ENCODE data around the gene GSK3B.
"Not testable (repeated sequence)": the region's sequence is repeated elsewhere in the genome, so short reads cannot be mapped to it uniquely, and the experiment has no call there.

Gene GSK3B

GRCh38 chr3:120057029-120057428, 37.2 kb downstream of the GSK3B start:
- DNase-seq (ENCODE audit: low read depth, low spot score), result no peak

GRCh38 chr3:120053647-120054046, 40.6 kb downstream of the GSK3B start:
- DNase-seq (ENCODE audit: low read depth, low spot score), result not testable (repeated sequence)

- no peak for DNase-seq (ENCODE audit: low read depth, low spot score)
These were observed 41.6 kb downstream of the GSK3B start for GRCh38 chr3:120052677-120053076.

GRCh38 chr3:120052225-120052624, 42.0 kb downstream of the GSK3B start:
- no peak for DNase-seq (ENCODE audit: low read depth, low spot score)

- DNase-seq (ENCODE audit: low read depth, low spot score), result not testable (repeated sequence)
These were observed 42.7 kb downstream of the GSK3B start for GRCh38 chr3:120051570-120051969.

- no peak for DNase-seq (ENCODE audit: low read depth, low spot score)
These were observed 44.2 kb downstream of the GSK3B start for GRCh38 chr3:120049881-120050539.

- DNase-seq (ENCODE audit: low read depth, low spot score), result no peak
These were observed 45.2 kb downstream of the GSK3B start for GRCh38 chr3:120049072-120049471.

- DNase-seq (ENCODE audit: low read depth, low spot score), result no peak
These were observed 45.7 kb downstream of the GSK3B start for GRCh38 chr3:120048355-120049041.

- DNase-seq (ENCODE audit: low read depth, low spot score), result no peak
These were observed 46.6 kb downstream of the GSK3B start for GRCh38 chr3:120047686-120048085.

- DNase-seq (ENCODE audit: low read depth, low spot score), result no peak
These were observed 53.4 kb downstream of the GSK3B start for GRCh38 chr3:120040813-120041377.

- no peak for DNase-seq (ENCODE audit: low read depth, low spot score)
These were observed 54.3 kb downstream of the GSK3B start for GRCh38 chr3:120039642-120040610.

GRCh38 chr3:120033596-120033995, 60.7 kb downstream of the GSK3B start:
- DNase-seq (ENCODE audit: low read depth, low spot score), result no peak

GRCh38 chr3:120031561-120031960, 62.7 kb downstream of the GSK3B start:
- DNase-seq (ENCODE audit: low read depth, low spot score), result no peak

GRCh38 chr3:120029749-120030148, 64.5 kb downstream of the GSK3B start:
- no peak for DNase-seq (ENCODE audit: low read depth, low spot score)

- DNase-seq (ENCODE audit: low read depth, low spot score), result no peak
These were observed 65.8 kb downstream of the GSK3B start for GRCh38 chr3:120028271-120029047.

GRCh38 chr3:120027226-120027625, 67.0 kb downstream of the GSK3B start:
- no peak for DNase-seq (ENCODE audit: low read depth, low spot score)

GRCh38 chr3:120025520-120025919, 68.7 kb downstream of the GSK3B start:
- no peak for DNase-seq (ENCODE audit: low read depth, low spot score)

GRCh38 chr3:120024103-120024502, 70.1 kb downstream of the GSK3B start:
- no peak for DNase-seq (ENCODE audit: low read depth, low spot score)

- DNase-seq (ENCODE audit: low read depth, low spot score), result no peak
These were observed 71.5 kb downstream of the GSK3B start for GRCh38 chr3:120022729-120023128.

- DNase-seq (ENCODE audit: low read depth, low spot score), result no peak
These were observed 72.7 kb downstream of the GSK3B start for GRCh38 chr3:120021523-120021922.

GRCh38 chr3:120018299-120018698, 75.9 kb downstream of the GSK3B start:
- no peak for DNase-seq (ENCODE audit: low read depth, low spot score)

All from brain pericyte (primary cell).